H1 (cell line): ENCODE results near the gene MCM7. TPM values are rescaled to one million over a fixed set of nuclear protein-coding genes. Genes with fewer than 3 reads are reported as not detected.

Experiments used
- CTCF ChIA-PET: fragments of 300-600 bp; sonication (Branson Sonifier 250); formaldehyde crosslinking; loops from one replicate; lab custom pipeline; 2021; ENCODE audit not compliant: partially characterized antibody; lab: Charles Lee
- POLR2A ChIA-PET: fragments of 300-600 bp; sonication (Branson Sonifier 250); formaldehyde crosslinking; loops from one replicate; lab custom pipeline; 2021; ENCODE audit warnings: inconsistent platforms; ENCODE audit not compliant: partially characterized antibody; lab: Charles Lee
- DNase-seq, 2 experiments: peaks; one replicate each; pipeline versions ENCODE4 v3.0.0 to v3.0.0-alpha.2; 2010 to 2022; ENCODE audit warnings: low spot score in 2 of 2, low read depth in 1 of 2, mixed read lengths in 1 of 2
- FAIRE-seq: peaks from 2 replicates; lab custom pipeline; 2011; peaks lifted over from hg19 to GRCh38; lab: Jason Lieb, UNC
- H2AFZ ChIP-seq: 2 replicates; pipeline ENCODE4 v1.8.1; 2012; ENCODE audit warnings: low read length, inconsistent platforms
- H2AK5ac ChIP-seq: 2 replicates; pipeline ENCODE4 v1.6.1; 2013; ENCODE audit warnings: low read depth, low read length
- H2BK120ac ChIP-seq: replicated peaks from 2 replicates; pipeline ENCODE3; 2013; ENCODE audit warnings: low read depth, low read length, inconsistent platforms
- H2BK12ac ChIP-seq: 2 replicates; pipeline ENCODE4 v1.6.1; 2013; ENCODE audit warnings: low read depth, low read length
- H2BK15ac ChIP-seq: 2 replicates; pipeline ENCODE4 v1.6.1; 2013; ENCODE audit warnings: low read length
- H2BK20ac ChIP-seq: 2 replicates; pipeline ENCODE4 v1.6.1; 2013; ENCODE audit warnings: low read length
- H2BK5ac ChIP-seq: 2 replicates; pipeline ENCODE4 v1.6.1; 2013; ENCODE audit warnings: low read depth, low read length
- H3K14ac ChIP-seq: 2 replicates; pipeline ENCODE4 v1.6.1; 2013; ENCODE audit warnings: inconsistent platforms; ENCODE audit not compliant: insufficient read length
- H3K18ac ChIP-seq: 2 replicates; pipeline ENCODE4 v1.6.1; 2013; ENCODE audit warnings: low read length; ENCODE audit errors: extremely low read depth
- H3K23ac ChIP-seq: 2 replicates; pipeline ENCODE4 v1.6.1; 2013; ENCODE audit warnings: inconsistent platforms; ENCODE audit not compliant: insufficient read length
- H3K23me2 ChIP-seq: 2 replicates; pipeline ENCODE4 v1.6.1; 2013; ENCODE audit warnings: low read depth, low read length
- H3K27ac ChIP-seq: 2 replicates; pipeline ENCODE4 v1.6.1; 2011; ENCODE audit warnings: low read depth, low read length, inconsistent platforms
- H3K27me3 ChIP-seq, 4 experiments: replicated peaks in 1 of 4; 1 replicate in 1 of 4; 2 replicates in 3 of 4; pipeline versions ENCODE4 v1.6.1 to v1.8.1; 2011 to 2013; ENCODE audit warnings: low read length in 3 of 4, mild to moderate bottlenecking in 3 of 4, inconsistent platforms in 2 of 4, mixed read lengths in 2 of 4, moderate library complexity in 1 of 4; ENCODE audit not compliant: control insufficient read depth in 3 of 4, insufficient read depth in 3 of 4; ENCODE audit errors: extremely low read depth in 1 of 4
- H3K36me3 ChIP-seq, 4 experiments: 2 replicates each; pipeline versions ENCODE4 v1.6.1 to v1.8.1; 2011 to 2013; ENCODE audit warnings: mild to moderate bottlenecking in 4 of 4, low read length in 3 of 4, moderate library complexity in 2 of 4, control low read depth in 1 of 4, inconsistent platforms in 1 of 4; ENCODE audit not compliant: insufficient read depth in 4 of 4, control insufficient read depth in 2 of 4
- H3K4ac ChIP-seq: replicated peaks from 2 replicates; pipeline ENCODE3; 2013; ENCODE audit warnings: low read length, low read depth, mixed read lengths, inconsistent platforms; ENCODE audit not compliant: insufficient read length
- H3K4me1 ChIP-seq, 4 experiments: replicated peaks in 1 of 4; 1 replicate in 1 of 4; 2 replicates in 3 of 4; pipeline versions ENCODE4 v1.6.1 to v1.8.1; 2011 to 2013; ENCODE audit warnings: low read length in 3 of 4, inconsistent platforms in 2 of 4, mixed read lengths in 1 of 4; ENCODE audit not compliant: insufficient read depth in 4 of 4, control insufficient read depth in 3 of 4
- H3K4me2 ChIP-seq, 2 experiments: 2 replicates each; pipeline versions ENCODE4 v1.6.1 to v1.8.1; 2011 to 2013; ENCODE audit warnings: low read depth in 2 of 2, low read length in 2 of 2, control low read depth in 1 of 2, inconsistent platforms in 1 of 2, mild to moderate bottlenecking in 1 of 2; ENCODE audit not compliant: insufficient read depth in 1 of 2
- H3K4me3 ChIP-seq, 4 experiments: fragments of 200-600, 300-600 bp in 1 of 4; sonication (generic), shearing (Covaris generic), sonication (Bioruptor Twin) in 1 of 4; 2 replicates each; pipeline versions ENCODE4 v1.5.1 to v1.8.1; 2011 to 2016; ENCODE audit warnings: low read length in 4 of 4, low read depth in 3 of 4, control low read depth in 2 of 4, inconsistent platforms in 2 of 4, mild to moderate bottlenecking in 2 of 4, mixed read lengths in 1 of 4, moderate library complexity in 1 of 4; ENCODE audit not compliant: insufficient read depth in 2 of 4; ENCODE audit errors: extremely low read depth in 1 of 4
- H3K56ac ChIP-seq: replicated peaks from 2 replicates; pipeline ENCODE3; 2013; ENCODE audit warnings: low read depth, mild to moderate bottlenecking, mixed read lengths, low read length, inconsistent platforms; ENCODE audit not compliant: insufficient read length
- H3K79me1 ChIP-seq: 2 replicates; pipeline ENCODE4 v1.6.1; 2013; ENCODE audit warnings: low read depth, low read length, control low read depth
- H3K79me2 ChIP-seq, 2 experiments: 2 replicates each; pipeline versions ENCODE4 v1.6.1 to v1.8.1; 2012 to 2013; ENCODE audit warnings: low read length in 2 of 2, mild to moderate bottlenecking in 2 of 2, inconsistent platforms in 1 of 2; ENCODE audit not compliant: insufficient read depth in 2 of 2, control insufficient read depth in 1 of 2
- H3K9ac ChIP-seq, 4 experiments: replicated peaks in 1 of 4; 1 replicate in 1 of 4; 2 replicates in 3 of 4; pipeline versions ENCODE4 v1.6.1 to v1.8.1; 2011 to 2013; ENCODE audit warnings: low read depth in 3 of 4, low read length in 3 of 4, control low read depth in 2 of 4, mild to moderate bottlenecking in 2 of 4, moderate library complexity in 2 of 4, inconsistent platforms in 1 of 4; ENCODE audit errors: extremely low read depth in 1 of 4
- H3K9me3 ChIP-seq, 2 experiments: 2 replicates each; pipeline versions ENCODE4 v1.6.1 to v1.8.1; 2012 to 2013; ENCODE audit warnings: mild to moderate bottlenecking in 2 of 2, moderate library complexity in 2 of 2, control low read depth in 1 of 2, inconsistent platforms in 1 of 2, low read depth in 1 of 2, low read length in 1 of 2, mixed read lengths in 1 of 2; ENCODE audit not compliant: insufficient read depth in 2 of 2
- H4K20me1 ChIP-seq, 2 experiments: replicated peaks in 1 of 2; 2 replicates each; pipeline versions ENCODE3 to v1.8.1; 2011 to 2013; ENCODE audit warnings: inconsistent platforms in 2 of 2, low read length in 2 of 2, mild to moderate bottlenecking in 1 of 2; ENCODE audit not compliant: insufficient read depth in 2 of 2, control insufficient read depth in 1 of 2
- H4K5ac ChIP-seq: 2 replicates; pipeline ENCODE4 v1.6.1; 2013; ENCODE audit warnings: low read length, low read depth, mixed read lengths, inconsistent platforms; ENCODE audit not compliant: insufficient read length
- H4K8ac ChIP-seq: 2 replicates; pipeline ENCODE4 v1.8.0; 2013; ENCODE audit warnings: mild to moderate bottlenecking, moderate library complexity, low read length, inconsistent platforms; ENCODE audit not compliant: insufficient read depth; ENCODE audit errors: extremely low read depth
- H4K91ac ChIP-seq: replicated peaks from 2 replicates; pipeline ENCODE3; 2013; ENCODE audit warnings: low read length, mixed read lengths, inconsistent platforms; ENCODE audit not compliant: insufficient read length
- BRCA1 ChIP-seq: IDR thresholded peaks from 2 replicates; pipeline ENCODE4 v1.6.1; 2012; ENCODE audit warnings: low read depth, low read length, improper control_type of control experiment
- RNF2 ChIP-seq: fragments of 200-900, 300-1000 bp; sonication (generic); IDR thresholded peaks from 2 replicates; pipeline ENCODE4 v1.7.1; 2016; ENCODE audit warnings: borderline replicate concordance, low read depth, mild to moderate bottlenecking, antibody characterized with exemption, low read length; ENCODE audit not compliant: poor library complexity, severe bottlenecking; ENCODE audit errors: missing control alignments
- SP2 ChIP-seq: IDR thresholded peaks from 2 replicates; pipeline ENCODE4 v1.6.1; 2012; ENCODE audit warnings: mild to moderate bottlenecking, low read length, inconsistent platforms
- TCF12 ChIP-seq: IDR thresholded peaks from 2 replicates; pipeline ENCODE4 v1.6.1; 2011; ENCODE audit warnings: low read depth, mild to moderate bottlenecking, low read length
- WGBS, 2 experiments: shearing (Covaris generic) in 1 of 2; methylation state at CpG; one replicate each; pipeline versions ENCODE4 v1.1.6 to v1.1.7; 2013 to 2015; ENCODE audit warnings: low lambda C conversion rate in 2 of 2, mixed read lengths in 2 of 2, inconsistent platforms in 1 of 2, low coverage in 1 of 2, missing lambda C conversion rate in 1 of 2; ENCODE audit not compliant: insufficient replicate concordance in 2 of 2, insufficient coverage in 1 of 2, insufficient read length in 1 of 2; ENCODE audit errors: extremely low coverage in 1 of 2, missing lambda C conversion rate in 1 of 2; 5-methylcytosine and 5-hydroxymethylcytosine counted together
- polyA plus RNA-seq, 7 experiments: library from polyadenylated mRNA; depleted of rRNA in 3 of 7; stranded (reverse) in 5 of 7; unstranded in 2 of 7; fragments of >200 nt in 5 of 7; fragments of 200-250 nt in 2 of 7; gene quantifications; 1 replicate in 5 of 7; 2 replicates in 1 of 7; 4 replicates in 1 of 7; pipeline versions ENCODE4 v1.2.1 to v1.2.3, GENCODE V29; 2011 to 2013; ENCODE audit warnings: missing spikeins in 2 of 7, mixed read lengths in 2 of 7
- total RNA-seq: library from RNA; stranded (reverse); fragmentation: NEBNext Ultra II Directional; extraction: Animal tissue kit (Norgen Biotek cat#: 25700); gene quantifications from 2 replicates; pipeline ENCODE4 v1.2.1, GENCODE V29; 2021

MCM7 gene
- total and polyA plus RNA-seq, 2 of the 8 experiments (the other 6 are each of a cell fraction or from before 2014, with no cell fraction given) = 313 to 344 TPM

DNA sequence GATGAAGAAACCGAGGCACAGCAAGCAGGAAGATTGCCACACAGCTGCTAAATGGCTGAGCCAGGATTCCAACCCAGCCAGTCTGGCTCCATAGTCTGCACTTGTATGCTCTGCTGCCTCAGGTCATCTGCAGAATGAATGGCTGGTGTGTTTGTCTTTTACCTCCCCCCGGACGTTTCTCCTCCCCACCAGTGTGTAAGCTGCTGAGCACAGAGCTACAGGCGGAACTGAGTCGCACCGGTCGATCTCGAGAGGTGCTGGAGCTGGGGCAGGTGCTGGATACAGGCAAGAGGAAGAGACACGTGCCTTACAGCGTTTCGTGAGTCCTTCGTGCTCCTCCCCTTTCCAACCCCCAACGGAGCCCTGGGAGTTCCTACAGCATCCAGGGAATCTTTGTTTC, 20.9 kb upstream of the MCM7 start:
- Histone ChIP-seq H3K79me2 (peaks cover 0 to 6% of the 10 kb centered on the region in 2 experiments; a peak in 1 of 4 replicates), H3K18ac (no peak overlapping the region), H3K4me1 (peaks cover 0 to 5% (median 1%) of the 10 kb centered on the region in 4 experiments; a peak in 4 of 7 replicates), H2BK5ac (0 out of 2 replicates have a peak overlapping the region, but pooled peaks have one; percentile 35), H2AK5ac (no peak overlapping the region), H3K14ac (no peak overlapping the region), H2AFZ (no peak overlapping the region), H2BK120ac (no peak overlapping the region), H3K23ac (no peak overlapping the region), H3K4me2 (no peak overlapping the region), H3K36me3 (no peaks in the 10 kb centered on the region), H2BK15ac (no peak overlapping the region), H3K23me2 (peaks cover 8% of the 10 kb centered on the region), H3K27ac (no peak overlapping the region), H3K4me3 (no peak overlapping the region), H4K5ac (no peak overlapping the region), H2BK20ac (no peak overlapping the region), H2BK12ac (no peak overlapping the region), H4K8ac (no peak overlapping the region), H3K56ac (no peak overlapping the region), H3K27me3 (no peaks in the 10 kb centered on the region), H3K9ac (no peak overlapping the region; a peak in 2 of 7 replicates), H4K20me1 (no peaks in the 10 kb centered on the region), H3K9me3 (no peaks in the 10 kb centered on the region), H3K79me1 (0 out of 2 replicates have a peak, but pooled peaks cover 2% of the 10 kb centered on the region), H4K91ac (no peak overlapping the region), H3K4ac (no peak overlapping the region)
- DNase-seq (no peak), FAIRE-seq (no peak)
- 81% methylated on average over 10 of the region's 13 CpGs; no CpG with 5 or more reads in 1 of the 2 experiments for WGBS, 2 experiments
- POLR2A ChIA-PET = interaction anchor here (0.8 to 19.1 kb wide), 5 partner anchors 10 to 66 kb away, joined by 3 to 414 read pairs (median 8); partner anchors contain the start of genes AP4M1 and MCM7
- CTCF ChIA-PET = interaction anchor here (0.6 to 5.3 kb wide), 6 partner anchors 8 to 490 kb away, joined by 3 to 24 read pairs (median 4); no protein-coding TSS in a partner anchor
- TF ChIP-seq RNF2 (no peak), SP2 (no peak), BRCA1 (no peak), TCF12 (no peak)
